Vagina (tissue), 2 donors: Measurements from ENCODE around the gene TMEM184B. TPM values are rescaled to one million over a fixed set of nuclear protein-coding genes. Genes with fewer than 3 reads are reported as not detected.
A peak's percentile ranks its signal among the peaks of the same experiment; 100 is the strongest.

Experiments
- DNase-seq, 2 donors: peaks; one replicate each; pipeline ENCODE4 v3.0.0-alpha.2; 2017; ENCODE audit errors: extremely low spot score in 2 of 2
- H3K27ac ChIP-seq: fragments of 200-600 bp; sonication (generic); one replicate; pipeline ENCODE4 v1.5.1; 2019
- H3K27me3 ChIP-seq: fragments of 200-600 bp; sonication (generic); one replicate; pipeline ENCODE4 v1.5.1; 2019
- H3K36me3 ChIP-seq, 2 donors: fragments of 200-600 bp; sonication (generic); one replicate each; pipeline ENCODE4 v1.5.1; 2017 to 2019
- H3K4me1 ChIP-seq: fragments of 200-600 bp; sonication (generic); one replicate; pipeline ENCODE4 v1.5.1; 2019
- H3K4me3 ChIP-seq, 2 donors: fragments of 200-600 bp; sonication (generic); 1 replicate in 1 of 2; 2 replicates in 1 of 2; pipeline ENCODE4 v1.5.1; 2016 to 2019
- H3K9me3 ChIP-seq: fragments of 200-600 bp; sonication (generic); one replicate; pipeline ENCODE4 v1.5.1; 2019
- CTCF ChIP-seq, 3 experiments: fragments of 450-650 bp in 2 of 3; fragments of 200-600 bp in 1 of 3; sonication (generic) in 1 of 3; IDR thresholded peaks; one replicate each; pipeline ENCODE4 v1.5.1; 2017 to 2019; ENCODE audit warnings: antibody characterized with exemption in 3 of 3, mild to moderate bottlenecking in 2 of 3, moderate library complexity in 2 of 3
- POLR2A ChIP-seq, 2 donors: fragments of 450-650 bp; IDR thresholded peaks; one replicate each; pipeline ENCODE4 v1.6.1; 2017; ENCODE audit warnings: antibody characterized with exemption in 2 of 2, mild to moderate bottlenecking in 2 of 2, moderate library complexity in 2 of 2
- POLR2AphosphoS5 ChIP-seq, 2 donors: sonication (generic); formaldehyde crosslinking; IDR thresholded peaks; one replicate each; pipeline ENCODE4 v1.9.0; 2017; ENCODE audit warnings: antibody characterized with exemption in 2 of 2, mild to moderate bottlenecking in 2 of 2, low read depth in 1 of 2; ENCODE audit not compliant: insufficient read depth in 1 of 2
- intact Hi-C: fragments of 100-400 bp; cut with DNase I; formaldehyde crosslinking; loops from one replicate; pipeline ENCODE4 v1.15.1; 2023
- total RNA-seq: library from RNA; depleted of rRNA; stranded (reverse); fragments of >200 nt; gene quantifications from one replicate; pipeline ENCODE4 v1.2.3, GENCODE V29; 2016

TMEM184B gene
- total RNA-seq, 1 donor from 2014 or later, result 50.8 TPM

GRCh38 chr22:38259370-38259769 lies 13.4 kb downstream of the TMEM184B start:
- H3K4me1 ChIP-seq, result peaks cover 55% of the 10 kb centered on the region
- peak overlapping the region; percentile 89 for H3K27ac ChIP-seq
- intact Hi-C loops, result no loop called here

GRCh38 chr22:38258895-38259294 lies 13.9 kb downstream of the TMEM184B start:
- H3K36me3 ChIP-seq, result peaks cover 0 to 5% of the 10 kb centered on the region in 2 donors
- TF ChIP-seq CTCF (IDR thresholded peaks at IDR 0.05) (no peak), POLR2A (IDR thresholded peaks at IDR 0.05) (no peak), POLR2AphosphoS5 (IDR thresholded peaks at IDR 0.05; ENCODE audit: insufficient read depth in 1 of 2, low read depth in 1 of 2) (no peak)
- intact Hi-C loops, result no loop called here
- no peak overlapping the region for H3K4me3 ChIP-seq
- DNase-seq, result no peak
- H3K27ac ChIP-seq, result peak overlapping the region; percentile 89
- peaks cover 55% of the 10 kb centered on the region for H3K4me1 ChIP-seq
- no peaks in the 10 kb centered on the region for H3K27me3 ChIP-seq
- no peaks in the 10 kb centered on the region for H3K9me3 ChIP-seq

More at GRCh38 chr22:38259370-38259769, 13.4 kb downstream of the TMEM184B start:
- no peak for DNase-seq
- no peaks in the 10 kb centered on the region for H3K9me3 ChIP-seq
- H3K27me3 ChIP-seq, result no peaks in the 10 kb centered on the region
- H3K36me3 ChIP-seq, result peaks cover 0 to 5% of the 10 kb centered on the region in 2 donors
- no peak overlapping the region for H3K4me3 ChIP-seq
- TF ChIP-seq POLR2A (IDR thresholded peaks at IDR 0.05) (no peak), POLR2AphosphoS5 (IDR thresholded peaks at IDR 0.05; ENCODE audit: insufficient read depth in 1 of 2, low read depth in 1 of 2) (no peak), CTCF (IDR thresholded peaks at IDR 0.05) (no peak)

DNA sequence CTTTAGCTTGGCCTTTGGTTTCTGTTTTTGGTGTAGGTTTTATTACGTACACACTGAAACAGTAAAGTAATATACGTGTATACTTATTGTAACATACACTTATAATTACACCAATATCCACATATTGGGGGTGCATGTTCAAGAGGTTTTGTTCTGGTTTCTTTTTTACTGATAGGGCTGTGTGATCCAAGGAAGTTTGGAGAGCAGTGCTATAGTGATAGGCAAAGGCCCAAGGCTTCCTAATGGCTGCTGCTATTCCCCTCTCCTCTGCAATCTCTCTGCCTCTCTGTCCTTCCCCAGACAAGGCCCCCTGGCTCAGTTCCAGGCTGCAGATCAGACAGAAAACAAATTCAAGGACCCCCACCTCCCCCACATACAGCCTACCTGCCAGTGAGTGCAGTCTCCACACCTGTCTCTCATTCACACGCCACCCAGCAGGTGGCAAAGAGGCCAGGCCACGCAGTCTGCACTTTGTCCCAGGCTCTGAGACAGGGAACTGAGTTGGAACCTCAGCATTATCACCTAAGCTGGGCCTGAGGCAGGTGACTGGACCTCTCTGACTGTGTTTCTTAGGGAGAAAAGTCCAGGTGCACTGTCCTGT lies 15.1 kb downstream of the TMEM184B start:
- no peak for TF ChIP-seq CTCF (IDR thresholded peaks at IDR 0.05)
- Histone ChIP-seq H3K4me1 (peaks cover 47% of the 10 kb centered on the region), H3K36me3 (no peaks in the 10 kb centered on the region), H3K9me3 (no peaks in the 10 kb centered on the region), H3K27ac (peak overlapping the region; percentile 89), H3K4me3 (peak overlapping the region; percentile 3 to 26), H3K27me3 (no peaks in the 10 kb centered on the region)
- DNase-seq, result no peak
- intact Hi-C loops, result loop anchor here (2.0 kb wide), 1 partner anchor 55 kb away; no protein-coding TSS in a partner anchor

DNA sequence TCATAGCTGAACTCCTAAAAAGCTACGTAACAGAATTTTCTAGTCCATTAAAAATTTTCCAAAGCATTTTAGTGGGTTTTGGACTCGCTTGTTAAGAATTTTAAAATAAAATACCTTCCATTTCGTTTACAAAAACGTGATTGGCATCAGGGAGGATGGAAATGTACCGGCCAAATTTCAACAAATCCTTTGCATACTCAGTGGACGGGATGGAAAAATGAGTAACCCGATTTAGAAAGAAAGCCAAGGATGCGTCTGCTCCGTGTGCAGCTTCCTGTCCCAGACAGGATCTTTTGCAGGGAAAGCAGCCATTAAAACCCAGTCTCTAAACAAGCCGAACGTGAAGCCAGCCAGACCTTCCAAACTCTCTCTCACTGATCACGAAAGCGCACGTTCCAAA lies 15.6 kb downstream of the TMEM184B start:
- H3K36me3 ChIP-seq, result no peaks in the 10 kb centered on the region
- peak in 1 of 2 donors; percentile 7 for TF ChIP-seq POLR2AphosphoS5 (IDR thresholded peaks at IDR 0.05; ENCODE audit: insufficient read depth in 1 of 2, low read depth in 1 of 2)
- TF ChIP-seq CTCF (IDR thresholded peaks at IDR 0.05), result no peak
- TF ChIP-seq POLR2A (IDR thresholded peaks at IDR 0.05), result peak in 1 of 2 donors; percentile 3
- intact Hi-C loops, result loop anchor here (2.0 kb wide), 1 partner anchor 54 kb away; no protein-coding TSS in a partner anchor
- H3K27ac ChIP-seq, result peak overlapping the region; percentile 89
- no peaks in the 10 kb centered on the region for H3K27me3 ChIP-seq
- H3K4me3 ChIP-seq, result peak overlapping the region; percentile 17 to 26
- no peak for DNase-seq
- H3K4me1 ChIP-seq, result peaks cover 42% of the 10 kb centered on the region
- no peaks in the 10 kb centered on the region for H3K9me3 ChIP-seq

- Histone ChIP-seq H3K27ac (peak overlapping the region; percentile 89), H3K9me3 (no peaks in the 10 kb centered on the region), H3K4me1 (peaks cover 40% of the 10 kb centered on the region), H3K4me3 (no peak overlapping the region), H3K27me3 (no peaks in the 10 kb centered on the region), H3K36me3 (no peaks in the 10 kb centered on the region)
- intact Hi-C loops, result loop anchor here (2.0 kb wide), 1 partner anchor 53 kb away; no protein-coding TSS in a partner anchor
- TF ChIP-seq CTCF (IDR thresholded peaks at IDR 0.05), result no peak
- no peak for TF ChIP-seq POLR2A (IDR thresholded peaks at IDR 0.05)
- no peak for TF ChIP-seq POLR2AphosphoS5 (IDR thresholded peaks at IDR 0.05; ENCODE audit: insufficient read depth in 1 of 2, low read depth in 1 of 2)
- no peak for DNase-seq
Measured at GRCh38 chr22:38255697-38256096, 17.1 kb downstream of the TMEM184B start.
